Measurements from ENCODE around the gene USP26. TPM values are rescaled to one million over a fixed set of nuclear protein-coding genes. Genes with fewer than 3 reads are reported as not detected.
A peak's percentile ranks its signal among the peaks of the same experiment; 100 is the strongest.
"Not testable (repeated sequence)": the region's sequence is repeated elsewhere in the genome, so short reads cannot be mapped to it uniquely, and the experiment has no call there.

The USP26 gene
- total and polyA plus RNA-seq, 5 donors, result not detected

DNA sequence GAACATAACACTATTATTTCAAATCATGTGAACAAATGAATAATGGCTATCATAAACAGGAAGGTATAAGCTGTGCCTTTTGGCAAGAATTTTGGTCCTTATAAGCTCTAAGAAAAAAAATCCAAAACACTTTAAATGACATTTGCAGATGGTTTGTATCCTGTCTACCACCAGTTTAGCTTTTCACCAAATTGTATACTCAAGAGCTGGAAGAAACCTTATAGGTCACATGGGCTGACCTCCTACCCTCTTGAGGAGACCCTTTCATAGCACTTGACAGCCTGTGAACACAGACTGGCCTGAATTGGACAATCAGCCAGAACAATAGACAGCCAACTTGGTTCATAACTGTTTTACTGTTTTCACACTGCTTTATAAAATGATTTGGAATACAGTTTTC lies 24.3 kb downstream of the USP26 start:
- ATAC-seq (no peak), DNase-seq (no peak)
- H3K27me3 ChIP-seq (ENCODE audit: control insufficient read depth, insufficient read depth), result no peaks in the 10 kb centered on the region
- intact Hi-C loops (cut with DNase I), result no loop called here
- no peaks in the 10 kb centered on the region for H3K4me1 ChIP-seq (ENCODE audit: control insufficient read depth, insufficient read depth, low read length)
- H3K27ac ChIP-seq (ENCODE audit: low read length), result no peak overlapping the region
- no peak overlapping the region for H3K4me3 ChIP-seq (ENCODE audit: low read length)
- H3K9me3 ChIP-seq (ENCODE audit: control insufficient read depth, low read length), result no peaks in the 10 kb centered on the region

DNA sequence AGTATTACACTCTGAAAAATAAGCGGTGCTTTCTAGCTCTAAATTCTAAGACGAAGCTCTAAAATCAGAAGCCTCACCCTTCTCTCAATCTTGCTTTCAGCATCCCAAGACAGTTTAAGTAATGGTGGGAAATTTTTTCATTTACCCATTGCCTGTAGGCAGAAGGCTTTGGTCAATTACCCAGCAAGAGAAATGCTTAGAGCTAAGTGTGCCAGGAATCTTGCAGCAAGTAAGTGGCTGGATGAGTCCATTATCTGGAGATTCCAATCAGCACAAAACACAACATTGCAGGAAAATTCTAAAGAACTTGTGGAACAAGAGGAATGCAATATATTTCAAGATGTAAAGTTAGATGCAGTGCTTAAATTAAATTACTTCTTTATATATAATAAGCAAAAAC lies 28.4 kb downstream of the USP26 start:
- Histone ChIP-seq H3K27me3 (ENCODE audit: control insufficient read depth, insufficient read depth) (no peaks in the 10 kb centered on the region), H3K4me3 (ENCODE audit: low read length) (no peak overlapping the region), H3K9me3 (ENCODE audit: control insufficient read depth, low read length) (no peaks in the 10 kb centered on the region), H3K4me1 (ENCODE audit: control insufficient read depth, insufficient read depth, low read length) (no peaks in the 10 kb centered on the region), H3K27ac (ENCODE audit: low read length) (no peak overlapping the region)
- 92% methylated on average over 2 of the region's 2 CpGs for WGBS
- ATAC-seq, result no peak
- DNase-seq, result no peak
- intact Hi-C loops (cut with DNase I), result no loop called here

DNA sequence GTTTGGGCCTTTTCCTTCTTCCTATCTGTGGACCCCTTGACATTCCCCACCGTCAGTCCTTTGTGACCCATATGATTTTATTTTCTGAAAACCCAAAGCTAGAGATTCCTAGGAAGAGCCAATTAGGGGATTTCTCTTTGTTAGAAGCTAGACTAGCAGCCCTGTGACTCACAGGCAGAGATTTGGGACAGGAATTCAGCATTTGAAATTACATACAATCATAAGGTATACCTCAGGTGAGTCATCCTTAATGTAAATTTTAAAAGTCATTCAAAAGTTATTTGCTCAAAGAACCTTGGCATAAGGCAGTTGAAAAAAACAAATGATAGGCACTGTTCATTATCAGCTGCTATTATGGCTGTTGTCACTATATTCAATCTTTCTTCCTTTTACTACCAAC lies 40.6 kb downstream of the USP26 start:
- 71% methylated on average over 1 of the region's 1 CpG for WGBS
- intact Hi-C loops (cut with DNase I), result no loop called here

DNA sequence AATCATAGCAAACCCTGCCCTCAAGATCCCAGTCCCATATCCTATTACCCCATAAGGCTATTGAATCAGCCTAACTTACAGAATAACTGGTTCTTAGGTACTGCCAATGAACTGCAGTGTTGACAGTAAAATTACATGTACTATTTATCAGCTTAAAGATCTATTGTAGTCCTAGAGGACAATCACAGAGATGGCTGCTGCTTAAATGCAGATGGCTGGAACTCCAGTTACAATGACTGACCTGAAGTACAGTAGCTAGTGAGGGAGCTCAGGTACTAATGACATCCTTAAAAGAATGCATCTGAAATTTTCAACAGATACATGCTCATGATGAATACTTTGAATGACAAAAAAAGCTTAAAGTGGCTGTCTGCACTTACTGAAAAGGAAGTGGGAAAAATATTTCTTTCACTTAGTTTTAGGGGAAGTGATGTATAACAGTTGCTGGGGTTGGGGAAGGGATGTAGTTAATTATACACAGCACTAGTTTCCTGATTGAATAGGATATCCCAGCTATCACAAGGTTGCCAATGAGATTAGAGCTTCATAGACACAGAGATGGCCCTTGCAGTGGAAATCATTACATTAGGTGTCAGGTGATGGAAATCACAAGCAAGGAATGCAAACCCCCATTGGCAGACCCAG lies 42.0 kb downstream of the USP26 start:
- Histone ChIP-seq H3K4me3 (ENCODE audit: low read length) (no peak overlapping the region), H3K27me3 (ENCODE audit: control insufficient read depth, insufficient read depth) (no peaks in the 10 kb centered on the region), H3K4me1 (ENCODE audit: control insufficient read depth, insufficient read depth, low read length) (no peaks in the 10 kb centered on the region), H3K27ac (ENCODE audit: low read length) (no peak overlapping the region), H3K9me3 (ENCODE audit: control insufficient read depth, low read length) (no peaks in the 10 kb centered on the region)
- intact Hi-C loops (cut with DNase I), result no loop called here
- ATAC-seq, result no peak
- no peak for DNase-seq

More for the DNA sequence above, 40.6 kb downstream of the USP26 start:
- H3K4me1 ChIP-seq (ENCODE audit: control insufficient read depth, insufficient read depth, low read length), result no peaks in the 10 kb centered on the region
- no peaks in the 10 kb centered on the region for H3K27me3 ChIP-seq (ENCODE audit: control insufficient read depth, insufficient read depth)
- no peak overlapping the region for H3K27ac ChIP-seq (ENCODE audit: low read length)
- no peak for ATAC-seq
- DNase-seq, result no peak
- H3K4me3 ChIP-seq (ENCODE audit: low read length), result no peak overlapping the region
- no peaks in the 10 kb centered on the region for H3K9me3 ChIP-seq (ENCODE audit: control insufficient read depth, low read length)

DNA sequence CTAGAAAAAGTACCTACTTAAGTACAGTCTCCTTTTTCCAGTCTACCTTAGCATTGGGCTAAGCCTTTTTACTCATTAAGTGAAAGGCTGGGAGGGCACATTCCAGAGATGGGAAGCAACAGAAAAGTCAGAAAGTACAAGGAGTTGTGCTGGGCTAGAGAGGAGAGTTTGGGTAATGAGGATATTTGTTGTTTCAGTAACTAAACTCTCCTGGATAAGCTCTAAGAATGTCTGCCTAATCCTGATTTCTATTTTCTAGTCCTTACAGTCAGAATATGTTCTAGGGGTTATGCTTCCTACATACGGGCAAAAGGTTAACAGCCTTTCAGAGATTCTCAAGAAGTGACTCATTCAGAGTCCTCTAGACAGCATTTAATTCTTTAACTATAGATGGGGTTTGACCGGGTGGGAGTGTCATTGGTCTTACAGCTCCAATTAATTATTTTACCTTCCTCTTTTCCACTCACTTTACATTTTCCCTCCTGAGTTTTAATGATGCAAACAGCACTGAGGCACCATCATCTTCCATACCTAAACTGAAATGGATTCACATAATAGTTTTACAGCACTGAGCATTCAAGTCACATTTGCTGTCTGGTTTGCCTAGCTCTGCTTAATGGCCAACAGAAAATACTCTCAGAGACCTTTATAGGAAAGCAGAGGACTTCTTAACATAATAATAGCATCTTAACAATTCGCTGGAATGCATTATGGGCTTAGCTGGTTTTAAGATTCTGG lies 42.9 kb downstream of the USP26 start:
- 63% methylated on average over 3 of the region's 3 CpGs for WGBS
- Histone ChIP-seq H3K9me3 (ENCODE audit: control insufficient read depth, low read length) (no peaks in the 10 kb centered on the region), H3K4me3 (ENCODE audit: low read length) (no peak overlapping the region), H3K27me3 (ENCODE audit: control insufficient read depth, insufficient read depth) (no peaks in the 10 kb centered on the region), H3K4me1 (ENCODE audit: control insufficient read depth, insufficient read depth, low read length) (no peaks in the 10 kb centered on the region), H3K27ac (ENCODE audit: low read length) (no peak overlapping the region)
- intact Hi-C loops (cut with DNase I), result no loop called here
- ATAC-seq, result no peak
- DNase-seq, result no peak

DNA sequence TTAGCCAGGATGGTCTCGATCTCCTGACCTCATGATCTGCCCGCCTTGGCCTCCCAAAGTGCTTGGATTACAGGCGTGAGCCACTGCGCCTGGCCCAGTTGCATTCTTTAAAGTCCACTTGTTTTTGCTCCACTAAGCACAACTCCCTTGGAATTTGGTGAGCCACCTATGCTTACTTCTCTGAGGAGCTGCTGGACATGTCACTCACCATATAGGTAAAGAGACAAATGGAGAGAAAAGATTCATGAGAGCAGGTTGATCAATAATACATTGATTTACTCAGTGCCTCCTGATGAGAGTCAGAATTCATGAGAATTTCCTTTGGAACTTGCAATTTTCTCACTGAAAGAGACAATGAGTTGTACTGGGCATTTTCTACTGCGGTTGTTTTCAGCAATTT lies 48.2 kb downstream of the USP26 start:
- Histone ChIP-seq H3K4me1 (ENCODE audit: control insufficient read depth, insufficient read depth, low read length) (no peaks in the 10 kb centered on the region), H3K27me3 (ENCODE audit: control insufficient read depth, insufficient read depth) (no peaks in the 10 kb centered on the region), H3K27ac (ENCODE audit: low read length) (no peak overlapping the region), H3K4me3 (ENCODE audit: low read length) (no peak overlapping the region), H3K9me3 (ENCODE audit: control insufficient read depth, low read length) (no peaks in the 10 kb centered on the region)
- ATAC-seq, result no peak
- WGBS, result 84% methylated on average over 4 of the region's 5 CpGs
- intact Hi-C loops (cut with DNase I), result no loop called here
- no peak for DNase-seq

DNA sequence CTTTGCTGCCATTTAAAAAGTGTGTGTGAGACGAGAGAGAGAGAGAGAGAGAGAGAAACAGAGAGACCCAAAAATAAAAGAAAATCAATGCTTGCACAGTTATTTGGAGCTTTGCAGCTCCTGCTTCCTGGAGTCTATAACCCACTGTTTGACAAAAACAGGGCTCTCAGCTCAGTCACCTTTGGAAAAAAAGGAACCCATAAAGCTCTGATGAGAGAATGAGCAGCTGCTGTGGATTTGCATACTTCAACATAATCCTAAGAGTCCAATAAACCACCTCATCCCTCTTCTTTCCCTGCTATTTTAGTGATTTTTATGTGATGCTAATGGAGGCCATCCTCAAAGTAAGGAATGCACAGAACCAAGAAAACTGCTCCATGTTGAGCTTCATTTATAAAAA lies 50.3 kb downstream of the USP26 start:
- Histone ChIP-seq H3K27me3 (ENCODE audit: control insufficient read depth, insufficient read depth) (no peaks in the 10 kb centered on the region), H3K4me1 (ENCODE audit: control insufficient read depth, insufficient read depth, low read length) (no peaks in the 10 kb centered on the region), H3K9me3 (ENCODE audit: control insufficient read depth, low read length) (no peaks in the 10 kb centered on the region), H3K27ac (ENCODE audit: low read length) (no peak overlapping the region), H3K4me3 (ENCODE audit: low read length) (no peak overlapping the region)
- DNase-seq, result no peak
- 56% methylated on average over 1 of the region's 1 CpG for WGBS
- intact Hi-C loops (cut with DNase I), result no loop called here
- ATAC-seq, result no peak

DNA sequence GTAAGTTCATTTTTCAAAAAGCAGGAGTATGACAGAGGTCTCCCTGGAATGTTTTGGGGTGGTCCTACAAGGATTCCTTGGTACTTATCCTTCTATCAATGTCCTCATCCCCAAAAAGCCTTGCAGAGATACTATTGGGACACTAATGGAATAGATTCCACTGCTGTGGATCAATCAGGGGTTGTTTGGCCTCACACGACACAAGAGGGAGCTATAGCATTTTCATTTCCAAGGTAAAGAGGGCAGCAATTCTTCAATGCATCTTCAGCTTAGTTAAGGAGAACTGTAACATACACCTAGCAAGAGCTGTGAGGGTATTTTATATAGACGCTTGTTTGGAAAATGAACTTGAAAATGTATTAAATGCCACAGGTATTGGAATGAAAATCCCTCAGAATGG lies 50.9 kb downstream of the USP26 start:
- no peak overlapping the region for H3K4me3 ChIP-seq (ENCODE audit: low read length)
- intact Hi-C loops (cut with DNase I), result no loop called here

DNA sequence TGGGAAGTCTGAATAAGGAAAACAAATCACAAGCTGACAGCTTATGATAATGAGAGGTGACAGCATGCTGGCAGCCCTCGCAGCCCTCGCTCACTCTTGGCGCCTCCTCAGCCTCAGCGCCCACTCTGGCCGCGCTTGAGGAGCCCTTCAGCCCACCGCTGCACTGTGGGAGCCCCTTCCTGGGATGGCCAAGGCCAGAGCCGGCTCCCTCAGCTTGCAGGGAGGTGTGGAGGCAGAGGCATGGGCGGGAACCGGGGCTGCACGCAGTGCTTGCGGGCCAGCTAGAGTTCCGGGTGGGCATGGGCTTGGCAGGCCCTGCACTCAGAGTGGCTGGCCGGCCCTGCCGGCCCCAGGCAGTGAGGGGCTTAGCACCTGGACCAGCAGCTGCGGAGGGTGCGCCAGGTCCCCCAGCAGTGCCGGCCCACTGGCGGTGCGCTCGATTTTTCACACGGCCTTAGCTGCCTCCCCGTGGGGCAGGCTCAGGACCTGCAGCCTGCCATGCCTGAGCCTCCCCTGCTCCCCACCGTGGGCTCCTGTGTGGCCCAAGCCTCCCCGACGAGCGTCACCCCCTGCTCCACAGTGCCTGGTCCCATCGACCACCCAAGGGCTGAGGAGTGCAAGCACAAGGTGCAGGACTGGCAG lies 52.6 kb downstream of the USP26 start:
- ATAC-seq; intact Hi-C loops (cut with DNase I); H3K27ac ChIP-seq (ENCODE audit: low read length); H3K4me3 ChIP-seq (ENCODE audit: low read length); H3K4me1 ChIP-seq (ENCODE audit: control insufficient read depth, insufficient read depth, low read length); H3K27me3 ChIP-seq (ENCODE audit: control insufficient read depth, insufficient read depth); H3K9me3 ChIP-seq (ENCODE audit: control insufficient read depth, low read length): not testable (repeated sequence)
- 88% methylated on average over 28 of the region's 28 CpGs for WGBS
- peak in 1 of 3 donors; percentile 42 for DNase-seq

More for the DNA sequence above, 50.9 kb downstream of the USP26 start:
- H3K27me3 ChIP-seq (ENCODE audit: control insufficient read depth, insufficient read depth), result no peaks in the 10 kb centered on the region
- WGBS, result 51% methylated on average over 2 of the region's 2 CpGs
- DNase-seq (no peak), ATAC-seq (no peak)
- H3K9me3 ChIP-seq (ENCODE audit: control insufficient read depth, low read length), result no peaks in the 10 kb centered on the region
- no peak overlapping the region for H3K27ac ChIP-seq (ENCODE audit: low read length)
- H3K4me1 ChIP-seq (ENCODE audit: control insufficient read depth, insufficient read depth, low read length), result no peaks in the 10 kb centered on the region

DNA sequence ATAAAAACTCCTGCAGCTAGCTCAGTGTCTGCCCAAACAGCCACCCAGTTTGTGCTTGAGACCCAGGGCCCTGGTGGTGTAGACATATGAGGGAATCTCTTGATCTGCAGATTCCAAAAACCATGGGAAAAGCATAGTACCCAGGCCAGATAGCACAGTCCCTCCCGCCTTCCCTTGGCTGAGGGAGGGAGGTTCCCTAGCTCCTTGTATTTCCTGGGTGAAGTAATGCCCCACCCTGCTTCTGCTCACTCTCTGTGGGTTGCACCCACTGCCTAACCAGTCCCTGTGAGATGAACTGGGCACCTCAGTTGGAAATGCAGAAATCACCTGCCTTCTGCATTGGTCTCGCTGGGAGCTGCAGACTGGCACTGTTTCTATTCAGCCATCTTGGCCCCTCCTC lies 54.6 kb downstream of the USP26 start:
- H3K27me3 ChIP-seq (ENCODE audit: control insufficient read depth, insufficient read depth), result no peaks in the 10 kb centered on the region

DNA sequence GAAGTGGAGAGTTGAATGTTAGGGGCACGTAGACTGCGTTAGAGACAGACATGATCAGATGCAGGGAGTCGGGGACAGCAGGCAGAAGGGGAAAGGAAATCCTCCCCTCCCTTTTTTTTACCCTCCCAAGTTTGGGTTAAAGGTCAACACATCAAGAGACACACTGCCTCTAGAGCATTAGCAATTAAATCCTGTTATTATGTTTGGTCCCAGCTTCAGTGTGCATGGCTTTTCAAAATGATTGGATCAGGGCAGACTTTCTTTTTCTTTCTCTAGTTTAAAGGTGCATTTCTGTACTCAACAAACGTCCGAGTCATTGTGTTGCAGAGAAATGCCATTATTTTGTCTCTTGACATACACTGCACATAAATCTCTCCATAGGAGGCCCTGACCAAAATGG lies 63.9 kb downstream of the USP26 start:
- no peak overlapping the region for H3K4me3 ChIP-seq (ENCODE audit: low read length)
- H3K9me3 ChIP-seq (ENCODE audit: control insufficient read depth, low read length), result no peaks in the 10 kb centered on the region
- intact Hi-C loops (cut with DNase I), result no loop called here
- no peaks in the 10 kb centered on the region for H3K27me3 ChIP-seq (ENCODE audit: control insufficient read depth, insufficient read depth)
- no peak overlapping the region for H3K27ac ChIP-seq (ENCODE audit: low read length)
- 42% methylated on average over 5 of the region's 5 CpGs for WGBS
- DNase-seq, result no peak
- no peaks in the 10 kb centered on the region for H3K4me1 ChIP-seq (ENCODE audit: control insufficient read depth, insufficient read depth, low read length)
- no peak for ATAC-seq

More for the DNA sequence above, 54.6 kb downstream of the USP26 start:
- intact Hi-C loops (cut with DNase I), result no loop called here
- WGBS, result 90% methylated on average over 2 of the region's 2 CpGs
- DNase-seq, result no peak
- Histone ChIP-seq H3K4me1 (ENCODE audit: control insufficient read depth, insufficient read depth, low read length) (no peaks in the 10 kb centered on the region), H3K27ac (ENCODE audit: low read length) (no peak overlapping the region), H3K4me3 (ENCODE audit: low read length) (no peak overlapping the region), H3K9me3 (ENCODE audit: control insufficient read depth, low read length) (no peaks in the 10 kb centered on the region)
- ATAC-seq, result no peak

Measured in right cardiac atrium (tissue), 5 donors.